Epithelial cell of proximal tubule (primary cell): ENCODE data around the gene SACS. TPM values are rescaled to one million over a fixed set of nuclear protein-coding genes. Genes with fewer than 3 reads are reported as not detected.

Experiments
- DNase-seq: peaks from one replicate; pipeline ENCODE4 v3.0.0-alpha.2; 2011; ENCODE audit warnings: low read depth
- H3K4me3 ChIP-seq: 2 replicates; pipeline ENCODE4 v1.5.1; 2011; ENCODE audit warnings: low read depth, mild to moderate bottlenecking, low read length
- total RNA-seq: library from RNA; depleted of rRNA; stranded (reverse); fragments of >200 nt; gene quantifications from 2 replicates; pipeline ENCODE4 v1.2.3, GENCODE V29; 2015
- TF ChIP-seq, protein P1 (sequence below): conservative IDR thresholded peaks from 2 replicates; pipeline ENCODE4 v1.5.1; 2012; ENCODE audit warnings: low read depth, mild to moderate bottlenecking, low read length

SACS gene
- total RNA-seq, 1 donor from 2014 or later: 70.9 TPM

DNA sequence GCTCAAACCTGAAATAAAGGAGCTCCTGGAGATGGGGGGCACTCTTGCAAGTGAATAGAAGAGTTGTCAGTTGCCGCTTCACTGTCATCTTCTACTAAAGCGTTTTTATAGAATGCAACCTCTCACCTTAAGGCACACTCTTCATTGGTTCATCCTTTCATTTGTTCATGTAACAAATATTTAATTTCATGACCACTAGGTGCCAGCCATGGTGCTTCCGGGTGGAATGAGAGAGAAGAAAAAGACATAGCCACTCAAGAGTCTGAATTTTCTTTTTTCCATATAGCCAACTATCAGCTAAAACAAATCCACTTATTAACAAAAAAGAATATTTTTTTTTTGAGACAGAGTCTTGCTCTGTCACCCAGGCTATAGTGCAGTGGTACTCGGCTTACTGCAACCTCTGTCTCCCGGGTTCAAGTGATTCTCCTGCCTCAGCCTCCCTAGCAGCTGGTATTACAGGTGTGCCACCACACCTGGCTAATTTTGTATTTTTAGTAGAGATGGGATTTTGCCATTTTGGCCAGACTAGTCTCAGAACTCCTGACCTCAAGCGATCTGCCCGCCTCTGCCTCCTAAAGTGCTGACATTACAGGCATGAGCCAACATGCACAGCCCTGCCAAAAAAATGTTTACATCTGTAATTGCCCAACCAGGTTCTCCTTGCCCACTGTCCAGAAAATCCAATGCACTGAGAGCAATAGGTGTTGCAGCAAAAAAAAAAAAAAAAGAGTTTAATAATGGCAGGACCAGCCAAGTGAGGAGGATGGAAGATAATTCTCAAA, 22.1 kb upstream of the SACS start:
- no peak overlapping the region for H3K4me3 ChIP-seq
- no peak for DNase-seq
- TF ChIP-seq, protein P1, sequence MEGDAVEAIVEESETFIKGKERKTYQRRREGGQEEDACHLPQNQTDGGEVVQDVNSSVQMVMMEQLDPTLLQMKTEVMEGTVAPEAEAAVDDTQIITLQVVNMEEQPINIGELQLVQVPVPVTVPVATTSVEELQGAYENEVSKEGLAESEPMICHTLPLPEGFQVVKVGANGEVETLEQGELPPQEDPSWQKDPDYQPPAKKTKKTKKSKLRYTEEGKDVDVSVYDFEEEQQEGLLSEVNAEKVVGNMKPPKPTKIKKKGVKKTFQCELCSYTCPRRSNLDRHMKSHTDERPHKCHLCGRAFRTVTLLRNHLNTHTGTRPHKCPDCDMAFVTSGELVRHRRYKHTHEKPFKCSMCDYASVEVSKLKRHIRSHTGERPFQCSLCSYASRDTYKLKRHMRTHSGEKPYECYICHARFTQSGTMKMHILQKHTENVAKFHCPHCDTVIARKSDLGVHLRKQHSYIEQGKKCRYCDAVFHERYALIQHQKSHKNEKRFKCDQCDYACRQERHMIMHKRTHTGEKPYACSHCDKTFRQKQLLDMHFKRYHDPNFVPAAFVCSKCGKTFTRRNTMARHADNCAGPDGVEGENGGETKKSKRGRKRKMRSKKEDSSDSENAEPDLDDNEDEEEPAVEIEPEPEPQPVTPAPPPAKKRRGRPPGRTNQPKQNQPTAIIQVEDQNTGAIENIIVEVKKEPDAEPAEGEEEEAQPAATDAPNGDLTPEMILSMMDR: no peak

DNA sequence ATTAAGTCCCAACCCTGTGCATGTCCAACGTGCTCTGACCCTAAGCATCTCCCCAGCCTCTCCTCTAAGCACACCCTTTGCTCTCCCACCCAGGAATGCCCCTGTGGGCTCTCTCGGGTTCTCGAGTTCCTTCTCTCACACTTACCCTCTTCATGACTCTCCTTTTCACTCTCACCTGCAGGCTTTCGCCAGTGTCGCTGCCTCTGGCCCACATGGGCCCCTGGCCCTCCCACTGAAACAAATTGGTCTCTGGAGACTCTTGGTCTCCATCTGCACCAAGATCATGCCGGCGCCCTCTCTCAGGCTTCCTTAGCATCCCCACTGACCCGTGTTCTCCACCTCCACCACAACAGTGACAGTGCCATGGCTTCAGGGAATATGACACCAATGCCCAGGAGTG, 19.6 kb upstream of the SACS start:
- no peak overlapping the region for H3K4me3 ChIP-seq
- TF ChIP-seq, protein P1: no peak
- no peak for DNase-seq

DNA sequence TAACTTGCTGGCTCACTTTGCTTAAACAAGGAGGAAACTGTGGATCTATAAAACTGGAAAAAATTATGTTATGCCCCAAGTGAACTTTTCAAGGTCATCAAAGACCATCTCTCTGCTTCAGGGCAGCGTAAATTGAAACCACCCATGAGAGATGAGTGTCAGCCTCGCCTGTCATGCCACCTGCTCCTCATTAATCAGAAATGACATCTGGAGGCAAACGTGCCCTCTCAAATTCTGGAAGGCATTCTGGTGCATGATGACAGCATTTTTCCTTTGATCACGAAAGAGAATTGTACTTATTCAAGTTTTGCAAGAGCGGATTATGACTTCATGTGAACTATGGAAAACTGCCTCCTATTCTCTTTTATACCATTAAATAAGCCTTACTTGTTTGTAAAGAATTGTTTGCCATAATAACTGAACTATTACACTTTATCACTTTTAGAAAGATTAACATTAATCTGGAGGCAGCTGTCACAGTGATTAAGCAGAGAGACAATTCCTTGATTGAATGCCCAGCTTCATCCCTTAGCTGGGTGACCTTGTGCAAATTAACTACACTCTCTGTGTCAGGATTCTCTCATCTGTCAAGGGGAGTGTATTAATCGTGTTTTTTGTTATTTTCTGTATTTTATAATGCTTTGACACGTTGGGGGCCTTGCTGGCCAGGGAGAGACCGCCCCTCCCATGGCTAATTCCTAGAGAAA, 17.0 kb upstream of the SACS start:
- DNase-seq: no peak
- H3K4me3 ChIP-seq: no peak overlapping the region
- TF ChIP-seq, protein P1: no peak

DNA sequence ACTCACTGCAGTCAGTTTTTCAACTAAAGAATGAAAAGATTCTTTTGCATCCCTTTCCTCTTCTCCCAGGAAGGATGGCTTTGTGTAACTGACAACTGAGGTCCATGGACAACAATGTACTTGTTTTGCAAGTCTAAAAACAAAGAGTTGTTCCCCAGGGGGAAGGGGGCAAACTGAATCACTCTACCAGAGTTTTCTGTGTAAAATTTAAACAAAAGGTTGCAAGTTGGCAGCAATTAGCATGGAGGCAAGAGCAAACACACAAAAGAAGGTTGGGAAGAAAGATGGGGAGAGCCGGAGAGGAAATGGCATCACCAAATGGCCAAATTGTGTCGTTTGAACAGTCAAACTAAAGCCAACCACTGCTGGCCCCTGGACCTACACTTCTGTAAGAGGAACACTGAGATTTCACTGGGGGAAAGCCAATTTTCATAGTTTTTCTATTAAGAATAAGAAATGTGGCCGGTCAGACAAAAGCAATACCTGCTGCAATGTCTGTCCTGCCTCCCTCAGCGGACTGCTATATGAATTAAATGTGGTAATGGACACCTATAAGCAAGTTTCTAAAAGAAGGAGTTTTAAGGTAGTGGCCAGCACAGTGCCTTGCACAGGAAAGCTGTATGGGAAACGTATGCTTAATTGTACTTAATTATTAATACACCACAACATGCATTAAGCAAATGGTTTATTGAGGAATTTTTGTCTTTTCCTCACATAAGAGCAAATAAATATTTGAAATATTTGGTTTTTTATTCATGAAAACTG, 16.1 kb upstream of the SACS start:
- TF ChIP-seq, protein P1: no peak
- H3K4me3 ChIP-seq: no peak overlapping the region
- DNase-seq: no peak

DNA sequence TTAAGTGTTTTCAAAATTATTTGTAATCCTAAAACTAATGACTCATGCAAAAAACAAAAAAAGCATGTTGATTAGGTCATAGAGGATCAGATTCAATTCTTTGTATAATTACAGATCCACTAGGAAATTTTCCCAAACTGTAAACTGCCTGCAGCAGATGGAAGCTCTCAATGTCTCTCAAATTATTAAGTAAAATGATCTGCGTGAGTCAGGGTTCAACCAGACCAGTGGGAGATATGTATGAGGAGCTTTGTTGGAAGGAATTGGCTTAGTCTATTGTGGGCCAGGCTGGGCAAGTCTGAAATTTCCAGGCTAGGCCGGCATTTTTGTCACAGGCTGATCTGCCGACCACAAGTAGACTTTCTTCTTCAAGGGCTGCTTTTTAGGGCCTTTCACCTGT, 14.4 kb upstream of the SACS start:
- TF ChIP-seq, protein P1: no peak
- DNase-seq: no peak
- H3K4me3 ChIP-seq: no peak overlapping the region

DNA sequence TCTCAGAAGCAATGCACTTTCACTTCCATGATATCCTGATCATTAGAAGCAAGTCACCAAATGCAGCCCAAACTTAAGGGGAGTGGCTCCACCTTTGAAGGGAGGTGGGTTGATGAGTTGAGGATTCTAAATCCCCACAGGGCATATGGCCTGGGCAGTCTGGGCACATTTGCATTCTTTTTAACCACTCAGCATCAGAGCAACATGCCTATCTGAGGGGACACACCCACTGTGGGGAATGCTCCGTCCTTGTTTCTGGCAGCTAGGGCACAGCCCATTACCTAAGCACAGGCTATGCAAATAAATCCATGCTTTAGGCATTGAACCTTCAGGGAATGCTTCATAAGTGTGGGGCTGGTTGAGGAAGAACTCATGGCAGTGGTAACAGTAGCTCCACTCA, 12.3 kb upstream of the SACS start:
- TF ChIP-seq, protein P1: no peak
- no peak for DNase-seq
- H3K4me3 ChIP-seq: no peak overlapping the region
